Chondrocyte (in vitro differentiated cells): ENCODE results near the gene MBNL1. TPM values are rescaled to one million over a fixed set of nuclear protein-coding genes. Genes with fewer than 3 reads are reported as not detected.

Experiments used
- DNase-seq: peaks from one replicate; pipeline ENCODE4 v3.0.0; 2021; ENCODE audit warnings: mixed read lengths, low spot score
- H3K27ac Mint-ChIP-seq: one replicate; pipeline ENCODE4 v1.8.0; 2021; ENCODE audit warnings: mild to moderate bottlenecking, moderate library complexity, mixed read lengths; ENCODE audit not compliant: unreplicated experiment
- H3K27me3 Mint-ChIP-seq: 2 replicates; pipeline ENCODE4 v1.8.0; 2021; ENCODE audit warnings: low read depth, mixed read lengths
- H3K36me3 Mint-ChIP-seq: 2 replicates; pipeline ENCODE4 v1.8.0; 2021; ENCODE audit warnings: low read depth, mixed read lengths
- H3K4me1 Mint-ChIP-seq: 2 replicates; pipeline ENCODE4 v1.8.0; 2021; ENCODE audit warnings: low read depth, mild to moderate bottlenecking, mixed read lengths
- H3K4me3 Mint-ChIP-seq: one replicate; pipeline ENCODE4 v1.8.0; 2021; ENCODE audit warnings: mild to moderate bottlenecking, moderate library complexity, mixed read lengths; ENCODE audit not compliant: unreplicated experiment
- H3K9me3 Mint-ChIP-seq: 2 replicates; pipeline ENCODE4 v1.8.0; 2021; ENCODE audit warnings: low read depth, mixed read lengths
- CTCF ChIP-seq: fragments of 200-600 bp; sonication (generic); IDR thresholded peaks from 2 replicates; pipeline ENCODE4 v1.5.0; 2021; ENCODE audit warnings: antibody characterized with exemption, mild to moderate bottlenecking, moderate library complexity
- total RNA-seq: library from RNA; stranded (reverse); gene quantifications from 3 replicates; pipeline ENCODE4 v1.2.1, GENCODE V29; 2021

The MBNL1 gene
- total RNA-seq, 1 donor from 2014 or later: 166 TPM

- Mint-ChIP-seq H3K36me3 (peaks cover 1% of the 10 kb centered on the region), H3K27me3 (no peaks in the 10 kb centered on the region), H3K27ac (peak overlapping the region; percentile 85), H3K9me3 (no peaks in the 10 kb centered on the region), H3K4me1 (peaks cover 83% of the 10 kb centered on the region), H3K4me3 (no peak overlapping the region)
- DNase-seq: no peak
- TF ChIP-seq CTCF: no peak
Observed at GRCh38 chr3:152385761-152386160, 117.0 kb downstream of the MBNL1 start.

GRCh38 chr3:152386208-152386607 is 117.5 kb downstream of the MBNL1 start:
- Mint-ChIP-seq H3K27ac (peak overlapping the region; percentile 85), H3K27me3 (no peaks in the 10 kb centered on the region)

GRCh38 chr3:152388631-152389030 is 119.9 kb downstream of the MBNL1 start:
- H3K27ac Mint-ChIP-seq: peak overlapping the region; percentile 65
- H3K4me1 Mint-ChIP-seq: peaks cover 84% of the 10 kb centered on the region
- H3K36me3 Mint-ChIP-seq: peaks cover 1% of the 10 kb centered on the region
- no peaks in the 10 kb centered on the region for H3K9me3 Mint-ChIP-seq
- H3K27me3 Mint-ChIP-seq: no peaks in the 10 kb centered on the region
- H3K4me3 Mint-ChIP-seq: no peak overlapping the region
- no peak for TF ChIP-seq CTCF
- no peak for DNase-seq

More at GRCh38 chr3:152386208-152386607, 117.5 kb downstream of the MBNL1 start:
- H3K36me3 Mint-ChIP-seq: peaks cover 1% of the 10 kb centered on the region
- no peaks in the 10 kb centered on the region for H3K9me3 Mint-ChIP-seq
- H3K4me1 Mint-ChIP-seq: peaks cover 82% of the 10 kb centered on the region
- DNase-seq: no peak
- no peak for TF ChIP-seq CTCF
- H3K4me3 Mint-ChIP-seq: no peak overlapping the region

- Mint-ChIP-seq H3K27me3 (no peaks in the 10 kb centered on the region), H3K4me3 (no peak overlapping the region), H3K4me1 (peaks cover 84% of the 10 kb centered on the region), H3K36me3 (peaks cover 1% of the 10 kb centered on the region), H3K27ac (no peak overlapping the region), H3K9me3 (no peaks in the 10 kb centered on the region)
- no peak for DNase-seq
- TF ChIP-seq CTCF: no peak
Observed at GRCh38 chr3:152389316-152389934, 120.7 kb downstream of the MBNL1 start.

GRCh38 chr3:152390647-152391046 is 121.9 kb downstream of the MBNL1 start:
- Mint-ChIP-seq H3K27ac (no peak overlapping the region), H3K4me1 (peaks cover 81% of the 10 kb centered on the region), H3K9me3 (no peaks in the 10 kb centered on the region), H3K36me3 (peaks cover 5% of the 10 kb centered on the region), H3K4me3 (no peak overlapping the region), H3K27me3 (no peaks in the 10 kb centered on the region)
- TF ChIP-seq CTCF: no peak
- DNase-seq: no peak
